ENCODE measurements around the gene RBM42. TPM values are rescaled to one million over a fixed set of nuclear protein-coding genes. Genes with fewer than 3 reads are reported as not detected.

RBM42 gene
- total and polyA plus RNA-seq, 2 of the 13 experiments (the other 11 are each of a cell fraction or from before 2014, with no cell fraction given) = 27.2 to 55.3 TPM

DNA sequence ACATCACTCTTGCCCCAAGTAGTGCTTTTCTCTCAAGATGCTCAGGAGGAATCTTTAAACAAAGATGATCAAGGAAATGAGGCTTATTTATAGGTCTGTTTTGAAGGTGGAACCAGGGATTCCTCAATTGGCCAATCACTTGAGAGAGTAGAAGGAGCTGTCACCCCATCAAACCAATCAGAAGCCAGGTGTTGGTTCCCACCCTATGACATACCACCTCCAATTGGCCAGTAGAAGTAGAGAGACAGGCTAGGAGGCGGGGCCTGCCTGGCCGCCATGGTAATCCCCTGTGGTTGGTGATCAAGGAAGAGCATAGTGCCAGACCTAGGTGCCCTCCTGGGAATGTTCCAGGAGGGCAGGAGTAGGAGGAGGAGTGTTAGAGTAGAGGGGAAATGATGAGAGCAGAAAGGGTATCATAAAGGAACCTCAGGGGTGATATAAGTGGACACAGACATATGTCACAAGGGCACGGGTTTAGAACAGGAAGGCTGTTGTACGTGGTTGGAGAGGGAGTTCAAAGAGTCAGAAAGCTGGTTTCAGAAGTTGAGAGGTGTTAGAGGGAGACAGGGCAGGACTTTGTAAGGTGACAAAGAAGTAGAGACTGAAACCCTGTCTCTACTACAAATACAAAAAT lies 32.4 kb upstream of the RBM42 start (continued):
- TF ChIP-seq, protein P1, sequence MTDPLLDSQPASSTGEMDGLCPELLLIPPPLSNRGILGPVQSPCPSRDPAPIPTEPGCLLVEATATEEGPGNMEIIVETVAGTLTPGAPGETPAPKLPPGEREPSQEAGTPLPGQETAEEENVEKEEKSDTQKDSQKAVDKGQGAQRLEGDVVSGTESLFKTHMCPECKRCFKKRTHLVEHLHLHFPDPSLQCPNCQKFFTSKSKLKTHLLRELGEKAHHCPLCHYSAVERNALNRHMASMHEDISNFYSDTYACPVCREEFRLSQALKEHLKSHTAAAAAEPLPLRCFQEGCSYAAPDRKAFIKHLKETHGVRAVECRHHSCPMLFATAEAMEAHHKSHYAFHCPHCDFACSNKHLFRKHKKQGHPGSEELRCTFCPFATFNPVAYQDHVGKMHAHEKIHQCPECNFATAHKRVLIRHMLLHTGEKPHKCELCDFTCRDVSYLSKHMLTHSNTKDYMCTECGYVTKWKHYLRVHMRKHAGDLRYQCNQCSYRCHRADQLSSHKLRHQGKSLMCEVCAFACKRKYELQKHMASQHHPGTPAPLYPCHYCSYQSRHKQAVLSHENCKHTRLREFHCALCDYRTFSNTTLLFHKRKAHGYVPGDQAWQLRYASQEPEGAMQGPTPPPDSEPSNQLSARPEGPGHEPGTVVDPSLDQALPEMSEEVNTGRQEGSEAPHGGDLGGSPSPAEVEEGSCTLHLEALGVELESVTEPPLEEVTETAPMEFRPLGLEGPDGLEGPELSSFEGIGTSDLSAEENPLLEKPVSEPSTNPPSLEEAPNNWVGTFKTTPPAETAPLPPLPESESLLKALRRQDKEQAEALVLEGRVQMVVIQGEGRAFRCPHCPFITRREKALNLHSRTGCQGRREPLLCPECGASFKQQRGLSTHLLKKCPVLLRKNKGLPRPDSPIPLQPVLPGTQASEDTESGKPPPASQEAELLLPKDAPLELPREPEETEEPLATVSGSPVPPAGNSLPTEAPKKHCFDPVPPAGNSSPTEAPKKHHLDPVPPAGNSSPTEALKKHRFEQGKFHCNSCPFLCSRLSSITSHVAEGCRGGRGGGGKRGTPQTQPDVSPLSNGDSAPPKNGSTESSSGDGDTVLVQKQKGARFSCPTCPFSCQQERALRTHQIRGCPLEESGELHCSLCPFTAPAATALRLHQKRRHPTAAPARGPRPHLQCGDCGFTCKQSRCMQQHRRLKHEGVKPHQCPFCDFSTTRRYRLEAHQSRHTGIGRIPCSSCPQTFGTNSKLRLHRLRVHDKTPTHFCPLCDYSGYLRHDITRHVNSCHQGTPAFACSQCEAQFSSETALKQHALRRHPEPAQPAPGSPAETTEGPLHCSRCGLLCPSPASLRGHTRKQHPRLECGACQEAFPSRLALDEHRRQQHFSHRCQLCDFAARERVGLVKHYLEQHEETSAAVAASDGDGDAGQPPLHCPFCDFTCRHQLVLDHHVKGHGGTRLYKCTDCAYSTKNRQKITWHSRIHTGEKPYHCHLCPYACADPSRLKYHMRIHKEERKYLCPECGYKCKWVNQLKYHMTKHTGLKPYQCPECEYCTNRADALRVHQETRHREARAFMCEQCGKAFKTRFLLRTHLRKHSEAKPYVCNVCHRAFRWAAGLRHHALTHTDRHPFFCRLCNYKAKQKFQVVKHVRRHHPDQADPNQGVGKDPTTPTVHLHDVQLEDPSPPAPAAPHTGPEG (CRISPR knock-in tag; IDR thresholded peaks at IDR 0.05) = no peak
- TF ChIP-seq, protein P2, sequence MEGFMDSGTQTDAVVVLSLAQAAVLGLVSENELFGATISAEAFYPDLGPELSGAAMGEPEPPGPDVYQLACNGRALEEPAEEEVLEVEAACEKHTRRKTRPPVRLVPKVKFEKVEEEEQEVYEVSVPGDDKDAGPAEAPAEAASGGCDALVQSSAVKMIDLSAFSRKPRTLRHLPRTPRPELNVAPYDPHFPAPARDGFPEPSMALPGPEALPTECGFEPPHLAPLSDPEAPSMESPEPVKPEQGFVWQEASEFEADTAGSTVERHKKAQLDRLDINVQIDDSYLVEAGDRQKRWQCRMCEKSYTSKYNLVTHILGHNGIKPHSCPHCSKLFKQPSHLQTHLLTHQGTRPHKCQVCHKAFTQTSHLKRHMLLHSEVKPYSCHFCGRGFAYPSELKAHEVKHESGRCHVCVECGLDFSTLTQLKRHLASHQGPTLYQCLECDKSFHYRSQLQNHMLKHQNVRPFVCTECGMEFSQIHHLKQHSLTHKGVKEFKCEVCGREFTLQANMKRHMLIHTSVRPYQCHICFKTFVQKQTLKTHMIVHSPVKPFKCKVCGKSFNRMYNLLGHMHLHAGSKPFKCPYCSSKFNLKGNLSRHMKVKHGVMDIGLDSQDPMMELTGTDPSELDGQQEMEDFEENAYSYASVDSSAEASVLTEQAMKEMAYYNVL (CRISPR knock-in tag; IDR thresholded peaks at IDR 0.05; ENCODE audit: borderline replicate concordance) = no peak
- no peak for TF ChIP-seq ZFP1 (CRISPR knock-in tag; IDR thresholded peaks at IDR 0.05)
- TF ChIP-seq NCOA2 (CRISPR knock-in tag; IDR thresholded peaks at IDR 0.05) = no peak
- TF ChIP-seq SP2 (CRISPR knock-in tag; IDR thresholded peaks at IDR 0.05) = peak; percentile 52; the same call in 1 of the 2 replicates
- TF ChIP-seq PRMT3 (CRISPR knock-in tag; IDR thresholded peaks at IDR 0.05; ENCODE audit: borderline replicate concordance, low read depth) = no peak
- TF ChIP-seq ELF1 (CRISPR knock-in tag; IDR thresholded peaks at IDR 0.05) = no peak
- TF ChIP-seq, protein P3, sequence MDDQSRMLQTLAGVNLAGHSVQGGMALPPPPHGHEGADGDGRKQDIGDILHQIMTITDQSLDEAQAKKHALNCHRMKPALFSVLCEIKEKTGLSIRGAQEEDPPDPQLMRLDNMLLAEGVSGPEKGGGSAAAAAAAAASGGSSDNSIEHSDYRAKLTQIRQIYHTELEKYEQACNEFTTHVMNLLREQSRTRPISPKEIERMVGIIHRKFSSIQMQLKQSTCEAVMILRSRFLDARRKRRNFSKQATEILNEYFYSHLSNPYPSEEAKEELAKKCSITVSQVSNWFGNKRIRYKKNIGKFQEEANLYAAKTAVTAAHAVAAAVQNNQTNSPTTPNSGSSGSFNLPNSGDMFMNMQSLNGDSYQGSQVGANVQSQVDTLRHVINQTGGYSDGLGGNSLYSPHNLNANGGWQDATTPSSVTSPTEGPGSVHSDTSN (CRISPR knock-in tag; IDR thresholded peaks at IDR 0.05; ENCODE audit: borderline replicate concordance) = no peak
- TF ChIP-seq, protein P4, sequence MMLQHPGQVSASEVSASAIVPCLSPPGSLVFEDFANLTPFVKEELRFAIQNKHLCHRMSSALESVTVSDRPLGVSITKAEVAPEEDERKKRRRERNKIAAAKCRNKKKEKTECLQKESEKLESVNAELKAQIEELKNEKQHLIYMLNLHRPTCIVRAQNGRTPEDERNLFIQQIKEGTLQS (CRISPR knock-in tag; IDR thresholded peaks at IDR 0.05) = no peak
- TF ChIP-seq TEAD2 (CRISPR knock-in tag; IDR thresholded peaks at IDR 0.05) = no peak
- TF ChIP-seq, protein P5, sequence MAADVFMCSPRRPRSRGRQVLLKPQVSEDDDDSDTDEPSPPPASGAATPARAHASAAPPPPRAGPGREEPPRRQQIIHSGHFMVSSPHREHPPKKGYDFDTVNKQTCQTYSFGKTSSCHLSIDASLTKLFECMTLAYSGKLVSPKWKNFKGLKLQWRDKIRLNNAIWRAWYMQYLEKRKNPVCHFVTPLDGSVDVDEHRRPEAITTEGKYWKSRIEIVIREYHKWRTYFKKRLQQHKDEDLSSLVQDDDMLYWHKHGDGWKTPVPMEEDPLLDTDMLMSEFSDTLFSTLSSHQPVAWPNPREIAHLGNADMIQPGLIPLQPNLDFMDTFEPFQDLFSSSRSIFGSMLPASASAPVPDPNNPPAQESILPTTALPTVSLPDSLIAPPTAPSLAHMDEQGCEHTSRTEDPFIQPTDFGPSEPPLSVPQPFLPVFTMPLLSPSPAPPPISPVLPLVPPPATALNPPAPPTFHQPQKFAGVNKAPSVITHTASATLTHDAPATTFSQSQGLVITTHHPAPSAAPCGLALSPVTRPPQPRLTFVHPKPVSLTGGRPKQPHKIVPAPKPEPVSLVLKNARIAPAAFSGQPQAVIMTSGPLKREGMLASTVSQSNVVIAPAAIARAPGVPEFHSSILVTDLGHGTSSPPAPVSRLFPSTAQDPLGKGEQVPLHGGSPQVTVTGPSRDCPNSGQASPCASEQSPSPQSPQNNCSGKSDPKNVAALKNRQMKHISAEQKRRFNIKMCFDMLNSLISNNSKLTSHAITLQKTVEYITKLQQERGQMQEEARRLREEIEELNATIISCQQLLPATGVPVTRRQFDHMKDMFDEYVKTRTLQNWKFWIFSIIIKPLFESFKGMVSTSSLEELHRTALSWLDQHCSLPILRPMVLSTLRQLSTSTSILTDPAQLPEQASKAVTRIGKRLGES (CRISPR knock-in tag; IDR thresholded peaks at IDR 0.05; ENCODE audit: borderline replicate concordance) = no peak
- TF ChIP-seq MTA3 (CRISPR knock-in tag; IDR thresholded peaks at IDR 0.05) = no peak
- TF ChIP-seq ZNF709 (CRISPR knock-in tag; IDR thresholded peaks at IDR 0.05) = no peak
